H4 (cell line): ENCODE results near the gene RIMBP2. TPM values are rescaled to one million over a fixed set of nuclear protein-coding genes. Genes with fewer than 3 reads are reported as not detected.
A peak's percentile ranks its signal among the peaks of the same experiment; 100 is the strongest.

Experiments used
- DNase-seq: peaks from one replicate; pipeline ENCODE4 v3.0.0-alpha.2; 2015; ENCODE audit warnings: low spot score
- total RNA-seq: library from RNA; depleted of rRNA; stranded (reverse); fragments of >200 nt; shearing (Covaris generic); gene quantifications from 2 replicates; pipeline ENCODE4 v1.2.3, GENCODE V29; 2014

The RIMBP2 gene
- total RNA-seq, 1 experiment from 2014 or later = 0.50 TPM

DNA sequence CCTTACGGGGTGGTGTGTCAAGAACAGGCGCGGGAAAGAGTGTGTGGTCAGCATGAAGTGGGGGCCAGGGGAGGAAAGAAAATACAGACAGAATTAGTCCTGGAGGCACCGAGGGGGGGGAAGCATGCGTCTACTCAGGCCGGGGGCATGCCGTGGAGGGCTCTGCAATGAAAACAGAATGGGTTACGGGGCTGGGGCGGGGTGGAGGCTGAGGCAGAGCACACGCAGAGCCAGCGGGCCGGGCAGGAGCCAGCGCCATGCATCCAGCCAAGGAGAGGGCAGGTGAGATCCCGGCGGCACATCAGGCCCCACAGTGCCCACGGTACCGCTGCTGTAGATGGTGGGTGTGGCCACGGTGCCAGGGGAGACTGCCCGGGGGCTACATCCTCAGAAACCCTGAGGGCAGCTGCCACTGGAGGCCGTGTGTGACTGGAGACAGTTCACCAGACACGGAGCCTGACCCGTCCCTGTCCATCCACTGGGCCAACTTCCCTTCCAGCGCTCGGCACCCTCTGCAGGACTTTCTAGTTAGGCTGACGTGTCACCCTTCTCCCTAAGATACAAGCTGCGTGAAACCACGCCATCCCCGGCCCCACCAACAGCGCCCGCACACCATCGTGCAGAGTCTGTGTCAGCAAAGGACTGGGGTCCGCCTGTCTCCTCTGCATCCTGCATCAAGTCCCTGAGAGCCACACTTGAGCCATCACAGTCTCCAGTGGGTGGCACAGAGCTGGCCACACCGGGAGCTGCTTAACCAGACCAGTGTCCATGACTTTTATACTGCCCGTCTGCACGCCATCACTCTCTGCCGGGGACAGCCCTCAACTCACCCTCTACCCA, 291.0 kb downstream of the RIMBP2 start:
- DNase-seq = no peak

DNA sequence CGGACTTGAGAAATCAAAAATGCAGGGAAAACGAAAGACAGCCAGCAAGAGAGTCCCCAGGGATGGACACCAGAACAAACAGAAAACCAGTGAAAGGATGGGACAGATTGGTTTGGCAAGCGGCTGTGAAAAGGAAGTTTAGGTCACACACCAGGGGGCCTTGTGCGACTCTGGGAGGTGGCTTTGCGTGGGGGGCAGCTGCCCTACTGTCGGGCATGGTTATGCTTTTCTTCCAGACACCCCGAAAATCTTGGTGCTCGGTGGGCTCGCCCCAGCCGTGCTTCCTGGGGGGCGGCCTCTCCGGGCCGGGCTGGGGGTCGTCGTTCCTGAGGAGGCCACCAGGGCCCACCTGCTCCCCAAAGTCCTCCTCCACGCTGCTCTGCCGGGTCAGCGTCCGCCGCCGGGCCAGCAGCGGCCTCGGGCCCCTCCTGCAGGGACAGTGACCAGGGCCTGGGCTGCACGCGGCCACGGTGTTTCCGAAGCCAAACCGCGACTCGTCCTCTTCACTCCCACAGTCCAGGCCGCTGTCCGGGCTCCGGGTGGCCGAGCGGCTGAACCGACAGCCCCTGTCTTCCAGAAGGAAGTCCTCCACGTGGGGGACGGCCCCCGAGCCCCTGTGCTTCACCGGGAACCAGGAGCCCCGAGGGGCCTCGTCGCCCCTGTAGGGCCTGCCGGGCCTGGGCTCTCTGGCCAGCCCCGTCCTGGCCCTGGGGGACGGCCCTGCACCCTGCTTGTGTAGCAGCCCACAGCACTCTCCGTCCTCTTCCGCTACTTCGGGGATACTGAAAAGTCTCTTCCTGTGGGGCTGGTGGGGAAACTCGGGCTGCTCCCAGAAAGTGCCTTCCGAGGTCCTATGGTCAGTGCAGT, 291.9 kb downstream of the RIMBP2 start:
- DNase-seq = no peak

DNA sequence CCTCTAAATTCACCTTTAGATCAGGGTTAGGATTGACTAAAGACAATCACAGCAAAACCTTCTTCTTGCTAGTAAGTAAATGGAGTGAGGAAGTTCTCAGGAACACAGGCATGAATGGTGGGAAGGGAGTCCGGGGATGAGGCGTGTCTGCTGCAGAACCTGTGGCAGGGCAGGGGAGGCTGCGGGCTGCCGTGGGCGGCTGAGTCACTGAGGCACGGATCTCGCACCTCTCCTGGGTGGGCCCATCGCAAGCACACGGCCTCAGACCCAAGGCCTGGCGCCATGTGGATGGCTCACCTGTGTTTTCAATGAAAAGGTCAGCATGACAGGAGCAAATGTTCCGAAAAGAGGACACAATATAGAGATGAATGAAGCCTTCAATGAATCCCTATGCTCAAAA, 293.0 kb downstream of the RIMBP2 start:
- DNase-seq = no peak

DNA sequence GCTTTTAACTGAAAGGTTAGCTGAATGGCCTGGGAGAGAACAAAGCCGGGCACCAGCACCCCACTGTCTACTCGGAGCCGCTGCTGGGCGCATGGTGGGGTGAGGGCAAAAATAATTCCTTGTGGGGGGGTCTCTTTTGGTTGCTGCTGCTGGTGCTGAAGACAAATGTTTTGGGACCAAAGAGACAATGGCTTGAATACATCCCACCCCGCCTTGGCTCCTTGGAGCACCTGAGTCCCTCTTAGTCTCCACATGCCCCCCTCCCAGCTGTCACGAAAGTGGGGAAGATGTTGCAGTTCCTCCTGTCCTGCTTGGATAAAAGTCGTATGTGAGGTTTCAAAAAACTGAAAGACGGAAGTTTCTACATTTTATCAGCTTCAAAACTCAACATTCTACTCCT, 293.4 kb downstream of the RIMBP2 start:
- no peak for DNase-seq

DNA sequence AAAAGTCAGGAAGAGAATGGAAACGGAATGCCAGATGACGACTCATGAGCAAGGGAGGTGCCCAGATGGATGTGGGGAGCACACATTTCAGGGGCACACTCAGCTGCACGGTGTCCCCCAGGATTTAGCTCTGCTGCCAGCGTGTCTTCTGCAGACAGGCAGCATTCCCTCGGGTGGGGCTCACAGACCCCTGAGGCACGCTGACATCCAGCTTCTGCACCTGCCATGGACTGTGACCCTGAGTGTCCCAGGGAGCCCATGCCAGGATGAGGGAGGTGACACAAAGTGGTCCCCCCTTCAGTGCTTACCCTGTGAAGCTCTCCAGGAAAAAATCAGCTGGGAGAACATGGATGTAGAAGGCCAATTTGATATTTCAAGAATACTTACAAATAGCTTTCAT, 294.2 kb downstream of the RIMBP2 start:
- DNase-seq = no peak

DNA sequence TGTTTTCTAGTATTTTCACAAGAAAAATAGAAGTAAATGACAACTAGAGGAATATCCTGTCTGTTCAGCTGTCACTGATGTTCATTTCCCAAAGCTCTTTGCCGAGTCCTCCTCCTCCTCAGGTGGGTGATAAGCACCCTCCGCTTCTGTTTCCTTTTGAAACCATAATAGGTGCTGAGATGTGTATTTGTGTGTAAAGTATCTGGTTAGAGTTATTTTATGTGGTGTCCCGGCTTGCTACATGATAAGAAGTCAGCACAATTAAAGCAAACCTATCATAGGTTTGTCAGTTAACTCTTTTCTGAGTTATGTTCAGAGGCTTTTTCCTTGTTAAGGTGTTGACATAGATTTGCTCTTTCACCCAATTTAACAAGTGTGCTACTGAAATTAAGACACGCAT, 296.0 kb downstream of the RIMBP2 start:
- DNase-seq = no peak

DNA sequence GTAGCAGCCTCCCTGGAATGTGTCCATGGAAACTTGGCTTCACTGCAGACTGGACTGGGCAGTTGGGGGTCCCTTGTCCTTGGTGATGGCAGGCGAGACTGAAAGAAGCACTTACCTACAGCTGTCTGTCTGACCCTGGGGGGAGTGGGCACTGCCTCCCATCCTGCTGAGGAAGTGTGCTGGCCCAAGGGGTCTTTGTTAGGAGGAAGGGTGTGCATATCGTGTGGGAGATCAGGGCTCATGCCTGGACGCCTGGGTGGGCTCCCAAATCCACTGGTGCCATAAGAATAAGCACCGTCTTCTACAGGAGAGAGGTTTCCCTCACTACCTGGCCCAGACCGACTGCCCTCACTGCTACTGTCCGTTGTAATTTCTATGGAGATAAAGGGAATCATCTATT, 297.0 kb downstream of the RIMBP2 start:
- DNase-seq = no peak

DNA sequence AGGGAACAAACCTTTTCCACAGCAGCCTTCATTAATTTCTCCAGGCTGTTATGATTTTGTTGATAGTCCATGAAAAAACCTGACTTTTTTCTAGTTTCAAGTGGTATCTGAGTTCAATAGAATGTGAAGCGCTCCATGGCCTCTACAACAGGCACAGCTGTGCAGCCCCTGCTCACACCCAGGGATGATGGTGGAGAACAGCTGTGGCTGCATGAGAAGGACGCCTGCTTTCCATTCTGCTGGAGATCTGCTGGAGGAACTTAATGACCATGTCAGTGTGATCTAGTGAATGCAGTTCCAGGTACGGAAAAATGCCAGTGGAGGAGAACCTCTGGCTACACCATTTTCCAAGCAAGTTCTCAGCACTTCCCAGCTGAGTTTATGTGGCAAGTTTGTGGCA, 297.8 kb downstream of the RIMBP2 start:
- no peak for DNase-seq

DNA sequence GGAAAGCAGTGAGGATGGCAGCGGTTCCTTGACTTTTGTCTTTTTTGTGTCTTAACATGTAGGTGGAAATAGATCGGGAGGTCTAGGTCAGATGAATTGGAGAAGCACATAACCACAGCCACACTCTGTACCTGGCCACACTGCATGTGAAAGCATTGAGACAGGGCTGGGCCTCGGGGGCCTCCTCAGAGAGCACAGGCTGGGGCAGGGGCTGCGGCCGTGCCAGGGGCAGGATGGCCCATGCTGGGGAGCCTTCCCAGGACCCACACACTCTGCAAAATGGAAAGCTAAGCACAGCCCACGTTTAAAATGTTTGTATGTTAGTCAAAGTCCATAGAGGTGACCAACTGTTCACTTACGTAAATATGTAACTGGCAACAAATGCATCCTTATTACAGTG, 301.7 kb downstream of the RIMBP2 start:
- no peak for DNase-seq

DNA sequence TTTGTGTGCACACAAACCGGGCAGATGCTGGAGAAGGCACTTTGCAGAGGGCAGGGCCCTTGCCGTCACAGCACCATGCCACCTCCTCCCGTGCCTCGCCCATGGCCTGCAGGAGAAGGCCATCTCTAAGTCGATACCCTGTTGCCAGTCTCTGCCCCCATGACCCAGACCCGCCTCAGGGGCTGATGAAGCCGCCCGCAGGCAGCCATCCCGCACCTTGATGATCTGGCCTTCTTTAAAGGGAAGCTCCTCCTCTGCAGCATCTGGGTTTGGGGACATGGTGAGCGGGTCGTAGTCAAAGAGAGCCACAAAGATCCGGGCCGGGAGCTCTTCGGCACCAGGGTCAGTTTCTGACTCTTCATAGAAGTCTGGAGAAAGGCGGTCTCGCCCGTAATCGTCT, 302.2 kb downstream of the RIMBP2 start:
- DNase-seq = no peak

DNA sequence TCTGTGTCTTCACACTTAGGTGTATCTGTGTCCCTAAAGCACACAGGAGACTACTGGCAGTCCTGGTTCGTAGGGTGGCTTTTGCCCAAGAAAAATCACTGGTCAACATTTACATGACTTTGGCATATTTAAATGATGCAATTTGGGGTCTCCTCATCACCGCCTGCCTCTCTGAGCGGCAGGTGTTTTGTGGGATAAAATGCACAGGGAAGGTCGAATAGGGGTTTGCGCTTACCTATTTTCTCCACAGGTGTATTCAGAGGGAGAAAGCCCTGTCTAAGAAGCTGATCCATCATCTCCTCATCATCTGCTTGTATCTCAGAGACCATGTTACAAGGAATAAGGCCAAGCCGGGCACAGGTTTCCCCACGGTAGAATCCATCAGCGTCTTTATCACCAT, 303.7 kb downstream of the RIMBP2 start:
- DNase-seq = no peak

DNA sequence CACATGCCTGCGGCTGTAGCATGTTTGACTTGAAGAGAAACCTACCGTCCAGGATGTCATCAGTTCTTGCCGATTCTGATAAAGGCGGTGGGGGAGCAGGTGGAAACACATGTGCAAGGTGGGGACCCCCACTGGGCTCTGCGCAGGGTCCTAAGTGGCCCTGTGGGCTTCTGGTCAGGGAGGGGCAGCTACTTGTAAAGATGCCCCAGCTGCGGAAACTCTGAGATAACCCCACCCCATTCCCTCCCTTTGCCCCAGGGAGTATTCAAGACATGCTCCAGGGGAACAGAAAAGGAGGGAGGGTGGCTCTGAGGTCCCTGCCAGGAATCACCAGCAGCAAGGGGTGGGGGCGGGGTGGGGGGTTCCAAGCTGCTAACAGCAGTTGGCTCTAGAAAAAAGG, 310.8 kb downstream of the RIMBP2 start:
- no peak for DNase-seq

DNA sequence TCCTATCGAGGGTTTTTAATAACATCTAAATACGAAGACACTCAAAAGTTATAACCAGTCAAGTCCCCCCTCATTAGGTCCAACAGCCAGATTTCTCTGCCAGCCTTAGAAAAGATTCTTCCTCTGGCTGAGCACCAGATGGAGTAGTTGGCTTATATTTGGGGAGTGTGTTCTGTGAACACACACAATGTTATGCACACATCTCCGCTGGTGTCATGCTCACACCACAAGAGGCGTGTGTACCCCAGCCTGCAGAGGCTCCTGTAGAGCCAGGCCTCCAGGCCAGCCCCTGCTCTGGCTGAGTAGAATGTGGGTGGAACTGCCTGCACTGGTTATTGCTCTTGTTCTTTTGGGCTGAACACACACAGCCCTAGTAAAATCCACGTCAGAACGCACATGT, 314.4 kb downstream of the RIMBP2 start:
- peak; percentile 13 for DNase-seq

DNA sequence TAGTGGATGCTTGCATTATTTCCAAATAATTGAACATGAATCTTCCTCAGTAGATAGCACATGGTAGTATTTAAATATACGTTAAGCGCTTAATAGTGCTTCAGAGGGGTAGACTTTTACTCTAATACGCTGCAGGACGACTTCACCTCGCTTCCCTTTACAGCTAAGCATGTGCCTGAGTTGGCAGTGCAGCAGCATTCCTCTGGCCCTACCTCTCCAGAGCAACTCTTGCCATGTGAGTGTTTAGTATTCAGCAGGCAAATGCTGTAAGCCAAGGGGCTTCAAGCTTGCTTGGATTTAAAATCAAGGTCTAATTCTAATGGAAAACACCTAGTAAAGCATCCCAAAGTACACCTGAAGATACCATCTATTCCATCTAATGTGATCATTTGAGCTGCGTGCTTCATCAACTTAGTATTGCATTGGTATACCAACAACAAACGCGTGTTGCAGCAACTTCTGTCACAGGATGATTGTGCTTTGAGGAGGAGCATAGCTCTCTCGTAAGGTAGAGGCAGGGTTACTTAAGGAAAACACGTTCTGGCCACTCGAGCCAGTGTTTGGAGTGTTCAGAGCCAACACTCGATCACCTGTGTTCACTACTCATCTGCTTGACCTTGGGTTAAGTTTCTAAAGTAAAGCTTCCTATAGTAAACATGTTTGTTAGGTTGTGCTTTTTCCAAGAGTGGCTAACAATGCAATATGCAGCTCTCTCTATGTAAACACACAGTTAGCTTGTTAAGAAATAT, 317.8 kb downstream of the RIMBP2 start:
- no peak for DNase-seq

DNA sequence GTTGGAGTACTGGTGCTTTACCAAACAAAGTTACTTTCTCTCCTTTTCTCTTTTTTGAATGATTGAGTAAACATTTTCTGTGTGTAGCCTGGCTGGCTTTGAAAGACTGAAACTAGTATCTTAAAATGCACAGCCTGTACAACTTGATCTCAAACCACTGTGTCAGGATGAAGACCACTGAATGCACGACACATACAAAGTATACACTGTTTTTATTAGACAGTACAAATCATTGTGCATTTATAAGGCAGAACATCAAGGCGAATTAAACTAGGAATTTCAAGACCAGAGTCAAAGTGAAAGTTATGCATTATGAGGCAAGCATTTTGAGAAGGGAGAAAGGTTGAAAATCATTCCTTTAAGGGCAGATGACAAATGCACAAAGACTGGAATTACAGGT, 319.4 kb downstream of the RIMBP2 start:
- DNase-seq = no peak

DNA sequence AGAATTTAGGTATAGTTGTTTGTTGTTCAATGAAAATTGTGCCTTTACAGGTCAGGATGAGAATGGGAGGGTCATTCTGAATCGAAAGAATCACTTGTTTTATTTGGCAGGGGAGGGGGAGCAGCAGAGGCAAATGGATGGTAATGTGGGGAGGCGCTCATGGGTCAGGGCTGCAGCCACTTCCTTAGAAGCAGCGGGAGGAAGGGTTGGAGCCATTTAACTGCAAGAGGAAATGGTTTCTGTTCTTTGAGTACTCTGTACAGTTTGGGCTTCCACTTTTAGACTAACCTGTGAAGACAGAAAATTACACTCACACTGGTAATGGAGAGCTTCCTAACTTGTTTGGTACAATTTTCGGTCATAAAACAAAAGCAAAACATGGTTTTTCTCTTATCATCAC, 321.2 kb downstream of the RIMBP2 start:
- no peak for DNase-seq

DNA sequence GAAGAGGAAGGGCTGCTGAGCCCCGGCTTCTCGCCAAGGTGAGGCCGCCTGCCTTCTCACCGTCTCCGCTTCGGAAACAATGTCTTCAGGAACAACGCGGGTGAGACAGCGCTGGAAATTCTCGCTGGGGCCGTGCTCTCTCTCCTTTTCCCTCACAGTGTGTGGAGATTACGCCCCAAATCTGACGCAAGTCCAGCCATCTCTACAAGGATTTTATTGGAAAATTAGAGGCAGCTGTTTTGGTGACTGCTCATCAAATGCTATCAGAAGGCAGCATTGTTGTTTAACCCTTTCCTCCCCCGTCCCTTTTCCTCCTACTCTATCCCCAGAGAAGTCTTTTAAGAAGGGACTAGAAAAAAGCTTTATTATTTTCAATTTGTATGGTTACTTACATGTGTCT, 324.9 kb downstream of the RIMBP2 start:
- no peak for DNase-seq

DNA sequence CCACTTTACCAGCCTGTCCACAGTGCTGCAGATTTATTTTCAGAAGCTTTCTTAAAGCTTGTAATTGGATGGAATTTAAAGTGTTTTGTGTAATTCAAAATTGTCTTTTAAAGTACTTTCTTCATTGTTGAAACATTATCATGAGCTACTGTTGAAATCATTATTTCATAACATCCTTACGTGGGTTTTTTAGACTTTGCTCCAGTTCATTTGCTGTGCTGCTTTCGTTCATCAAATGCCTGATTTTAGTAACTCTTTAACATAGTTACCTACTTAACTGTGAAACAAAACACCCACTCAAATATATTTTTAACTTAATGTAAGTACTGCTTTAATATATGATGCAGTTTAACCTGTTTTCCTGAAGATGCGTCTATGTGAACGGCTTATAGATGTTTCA, 330.9 kb downstream of the RIMBP2 start:
- no peak for DNase-seq

DNA sequence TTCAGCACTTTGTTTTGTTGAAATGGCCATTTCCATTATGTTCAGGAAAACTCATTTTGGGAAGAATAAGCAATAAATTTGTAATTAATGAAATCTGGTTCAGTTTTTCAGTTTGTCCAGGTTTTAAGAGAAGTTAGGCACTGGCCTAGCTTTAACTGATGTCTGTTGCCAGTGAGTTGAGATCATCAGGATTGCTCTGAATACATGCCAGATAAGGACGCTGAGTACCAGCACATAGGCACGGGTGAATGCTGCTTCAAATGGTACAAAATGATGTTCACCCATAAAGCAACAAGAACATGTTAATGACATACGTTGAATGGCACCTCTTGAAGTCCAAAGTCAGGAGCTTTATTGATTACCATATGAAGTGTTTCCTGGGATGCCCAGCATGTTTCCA, 331.9 kb downstream of the RIMBP2 start:
- DNase-seq = no peak

DNA sequence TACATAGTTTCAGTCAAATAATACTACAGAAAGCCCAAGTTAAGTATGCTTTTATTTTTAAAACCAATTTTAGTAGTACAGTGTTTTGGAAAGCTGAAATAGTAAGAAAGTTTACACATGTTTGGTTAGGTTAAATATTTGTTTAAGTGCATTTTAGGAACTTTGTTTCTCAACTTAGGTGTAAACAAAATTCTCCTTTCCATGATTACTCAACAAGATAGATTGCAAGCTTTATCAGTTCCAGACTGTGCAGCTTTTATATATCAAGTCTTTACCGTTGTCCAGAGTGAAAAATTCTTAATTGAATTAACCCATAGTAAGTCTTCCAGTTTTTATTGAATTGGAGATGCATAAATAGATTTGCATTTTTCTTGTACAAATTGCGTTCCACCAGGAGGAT, 333.3 kb downstream of the RIMBP2 start:
- DNase-seq = no peak

DNA sequence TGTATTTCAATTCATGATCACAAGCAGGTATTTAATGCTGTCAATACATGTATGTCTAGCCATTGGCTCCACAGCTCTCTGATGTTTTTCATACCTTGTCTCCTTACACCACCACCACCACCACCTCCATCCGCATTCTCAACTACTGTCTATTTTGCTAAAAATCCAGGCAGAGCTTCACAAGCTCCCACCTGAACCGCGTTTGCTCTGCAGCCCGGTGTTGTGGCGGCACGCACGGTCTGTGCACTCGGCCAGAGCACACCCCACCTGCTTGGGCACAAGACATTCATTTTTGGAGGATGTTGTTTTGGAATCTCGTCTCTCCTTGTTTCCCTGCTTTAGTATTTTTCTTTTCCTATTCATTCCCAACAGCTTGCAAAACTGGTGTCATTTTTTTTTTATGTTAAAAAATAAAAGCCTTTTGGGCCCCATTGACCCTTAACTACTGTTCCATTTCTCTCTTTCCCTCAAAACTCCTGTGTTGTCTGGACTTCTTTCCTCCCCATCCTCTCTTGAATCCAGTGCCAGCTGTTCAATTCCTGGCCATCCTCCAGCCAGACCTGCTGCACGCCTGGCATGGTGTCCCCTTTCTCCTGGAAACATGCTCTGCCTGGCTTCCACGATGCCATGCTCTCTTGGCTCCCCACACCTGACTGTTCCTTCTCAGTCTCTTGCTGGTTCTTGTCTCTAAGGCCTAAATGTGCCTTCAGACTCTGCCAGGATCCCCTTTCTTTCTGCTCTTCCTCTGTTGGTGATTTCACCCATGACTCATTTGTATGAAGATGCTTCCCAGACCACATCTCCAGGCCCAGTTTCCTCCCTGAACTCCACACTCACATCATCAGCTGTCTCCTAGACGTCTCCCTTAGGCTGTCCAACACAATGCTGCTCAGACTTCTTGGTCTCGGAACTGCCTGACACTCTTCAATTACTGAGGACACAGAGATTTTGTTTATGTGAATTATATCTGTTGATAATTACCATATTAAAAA, 340.5 kb downstream of the RIMBP2 start:
- DNase-seq = no peak
